ENCODE measurements around the gene PIK3C3. TPM values are rescaled to one million over a fixed set of nuclear protein-coding genes. Genes with fewer than 3 reads are reported as not detected.

Gene PIK3C3
- total and polyA plus RNA-seq, 2 of the 8 experiments (the other 6 are each of a cell fraction or from before 2014, with no cell fraction given) = 15.3 to 47.4 TPM

DNA sequence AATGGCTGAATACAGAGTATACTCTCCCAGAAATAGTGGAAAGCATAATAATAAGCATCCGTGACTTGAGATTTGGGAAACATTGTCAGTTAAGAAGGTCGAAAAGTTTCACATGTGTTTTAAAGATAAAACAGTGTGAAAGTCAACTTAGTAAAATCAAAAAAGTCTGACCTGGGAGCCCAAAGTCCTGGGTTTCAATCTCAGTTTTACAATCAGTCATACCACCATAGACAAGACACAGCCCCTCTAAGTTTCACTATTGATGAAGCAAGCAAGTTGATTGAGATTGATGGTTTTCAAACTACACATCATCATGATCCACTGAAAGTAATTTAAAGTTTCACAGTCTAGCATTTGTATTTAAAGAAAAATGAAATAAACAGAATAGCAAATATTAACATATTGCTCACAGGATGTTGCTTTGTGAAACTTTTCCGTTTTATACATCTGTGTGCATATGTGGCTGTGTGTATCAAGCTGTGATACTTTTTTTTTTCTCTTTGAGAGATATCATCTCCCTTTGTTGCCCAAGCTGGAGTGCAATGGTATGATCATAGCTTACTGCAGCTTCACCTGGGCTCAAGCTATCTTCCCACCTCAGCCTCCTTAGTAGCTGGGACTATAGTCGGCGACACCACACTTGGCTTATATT, 71.1 kb downstream of the PIK3C3 start:
- 90% methylated on average over 5 of the region's 5 CpGs; no CpG with 5 or more reads in 1 of the 2 experiments for WGBS, 2 experiments (ENCODE audit: extremely low coverage in 1 of 2, insufficient coverage in 1 of 2, insufficient read length in 1 of 2, insufficient replicate concordance in 2 of 2, low coverage in 1 of 2, low lambda C conversion rate in 2 of 2, missing lambda C conversion rate in 1 of 2)
- Histone ChIP-seq H3K18ac (ENCODE audit: extremely low read depth, low read length) (no peak overlapping the region), H3K36me3 (ENCODE audit: control insufficient read depth in 2 of 4, insufficient read depth in 4 of 4, low read length in 3 of 4) (peaks cover 0 to 11% (median 4%) of the 10 kb centered on the region in 4 experiments; a peak in 3 of 8 replicates)
- TF ChIP-seq SP4 (IDR thresholded peaks at IDR 0.05; ENCODE audit: low read length) (no peak), SAP30 (IDR thresholded peaks at IDR 0.05; ENCODE audit: insufficient read depth, insufficient replicate concordance, low read length) (no peak), PHF8 (conservative IDR thresholded peaks at IDR 0.05; ENCODE audit: low read depth, low read length) (no peak), POLR2A (IDR thresholded peaks at IDR 0.05; ENCODE audit: control extremely low read depth in 1 of 2, low read depth in 2 of 2, low read length in 2 of 2) (no peak), YY1 (IDR thresholded peaks at IDR 0.05; ENCODE audit: low read depth, low read length) (no peak), TCF12 (IDR thresholded peaks at IDR 0.05; ENCODE audit: low read depth, low read length) (no peak), EZH2 (IDR thresholded peaks at IDR 0.05; ENCODE audit: low read depth, low read length, severe bottlenecking) (no peak), POLR2AphosphoS5 (IDR thresholded peaks at IDR 0.05; ENCODE audit: low read depth, low read length) (no peak), EP300 (IDR thresholded peaks at IDR 0.05; ENCODE audit: borderline replicate concordance in 1 of 2, low read depth in 2 of 2, low read length in 2 of 2) (no peak), EGR1 (IDR thresholded peaks at IDR 0.05; ENCODE audit: borderline replicate concordance, low read depth, low read length) (no peak), CHD2 (IDR thresholded peaks at IDR 0.05; ENCODE audit: low read length) (no peak)
- TF ChIP-seq, protein P1, sequence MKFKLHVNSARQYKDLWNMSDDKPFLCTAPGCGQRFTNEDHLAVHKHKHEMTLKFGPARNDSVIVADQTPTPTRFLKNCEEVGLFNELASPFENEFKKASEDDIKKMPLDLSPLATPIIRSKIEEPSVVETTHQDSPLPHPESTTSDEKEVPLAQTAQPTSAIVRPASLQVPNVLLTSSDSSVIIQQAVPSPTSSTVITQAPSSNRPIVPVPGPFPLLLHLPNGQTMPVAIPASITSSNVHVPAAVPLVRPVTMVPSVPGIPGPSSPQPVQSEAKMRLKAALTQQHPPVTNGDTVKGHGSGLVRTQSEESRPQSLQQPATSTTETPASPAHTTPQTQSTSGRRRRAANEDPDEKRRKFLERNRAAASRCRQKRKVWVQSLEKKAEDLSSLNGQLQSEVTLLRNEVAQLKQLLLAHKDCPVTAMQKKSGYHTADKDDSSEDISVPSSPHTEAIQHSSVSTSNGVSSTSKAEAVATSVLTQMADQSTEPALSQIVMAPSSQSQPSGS (IDR thresholded peaks at IDR 0.05; ENCODE audit: low read length) = no peak

More for the DNA sequence above, 71.1 kb downstream of the PIK3C3 start:
- CTCF ChIA-PET (ENCODE audit: partially characterized antibody) = interaction anchor here (0.6 to 2.6 kb wide), 5 partner anchors 9 to 493 kb away, joined by 3 to 38 read pairs (median 3); no protein-coding TSS in a partner anchor
- Histone ChIP-seq H3K27me3 (replicated peaks in 1 of 4; ENCODE audit: control insufficient read depth in 3 of 4, extremely low read depth in 1 of 4, insufficient read depth in 3 of 4, low read length in 3 of 4) (no peaks in the 10 kb centered on the region), H3K23ac (ENCODE audit: insufficient read length) (no peak overlapping the region), H3K23me2 (ENCODE audit: low read depth, low read length) (no peaks in the 10 kb centered on the region), H3K79me1 (ENCODE audit: low read depth, low read length) (no peaks in the 10 kb centered on the region), H3K27ac (ENCODE audit: low read depth, low read length) (no peak overlapping the region), H3K56ac (replicated peaks; ENCODE audit: insufficient read length, low read depth, low read length) (no peak overlapping the region), H4K5ac (ENCODE audit: insufficient read length, low read depth, low read length) (no peak overlapping the region), H3K14ac (ENCODE audit: insufficient read length) (no peak overlapping the region), H2BK120ac (replicated peaks; ENCODE audit: low read depth, low read length) (no peak overlapping the region), H4K20me1 (replicated peaks in 1 of 2; ENCODE audit: control insufficient read depth in 1 of 2, insufficient read depth in 2 of 2, low read length in 2 of 2) (no peaks in the 10 kb centered on the region), H3K4me2 (ENCODE audit: insufficient read depth in 1 of 2, low read depth in 2 of 2, low read length in 2 of 2) (no peak overlapping the region), H2AK5ac (ENCODE audit: low read depth, low read length) (no peak overlapping the region), H2BK5ac (ENCODE audit: low read depth, low read length) (no peak overlapping the region), H3K9me3 (ENCODE audit: insufficient read depth in 2 of 2, low read depth in 1 of 2, low read length in 1 of 2) (no peaks in the 10 kb centered on the region), H2AFZ (ENCODE audit: low read length) (no peak overlapping the region), H3K4ac (replicated peaks; ENCODE audit: insufficient read length, low read depth, low read length) (no peak overlapping the region), H4K8ac (ENCODE audit: extremely low read depth, insufficient read depth, low read length) (no peak overlapping the region), H3K4me3 (ENCODE audit: extremely low read depth in 1 of 4, insufficient read depth in 2 of 4, low read depth in 3 of 4, low read length in 4 of 4) (no peak overlapping the region), H2BK15ac (ENCODE audit: low read length) (no peak overlapping the region), H3K79me2 (ENCODE audit: control insufficient read depth in 1 of 2, insufficient read depth in 2 of 2, low read length in 2 of 2) (no peaks in the 10 kb centered on the region), H2BK12ac (ENCODE audit: low read depth, low read length) (no peak overlapping the region), H3K9ac (replicated peaks in 1 of 4; ENCODE audit: extremely low read depth in 1 of 4, low read depth in 3 of 4, low read length in 3 of 4) (no peak overlapping the region), H2BK20ac (ENCODE audit: low read length) (no peak overlapping the region), H4K91ac (replicated peaks; ENCODE audit: insufficient read length, low read length) (no peak overlapping the region), H3K4me1 (replicated peaks in 1 of 4; ENCODE audit: control insufficient read depth in 3 of 4, insufficient read depth in 4 of 4, low read length in 3 of 4) (no peaks in the 10 kb centered on the region)
- DNase-seq (ENCODE audit: low read depth in 1 of 2, low spot score in 2 of 2) = no peak
- POLR2A ChIA-PET (ENCODE audit: partially characterized antibody) = no interaction called here
- no peak for FAIRE-seq
